ENCODE results near the gene AARS1. TPM values are rescaled to one million over a fixed set of nuclear protein-coding genes. Genes with fewer than 3 reads are reported as not detected.

The AARS1 gene
- total RNA-seq, 4 donors from 2014 or later = 84.8 to 268 (median 192) TPM

DNA sequence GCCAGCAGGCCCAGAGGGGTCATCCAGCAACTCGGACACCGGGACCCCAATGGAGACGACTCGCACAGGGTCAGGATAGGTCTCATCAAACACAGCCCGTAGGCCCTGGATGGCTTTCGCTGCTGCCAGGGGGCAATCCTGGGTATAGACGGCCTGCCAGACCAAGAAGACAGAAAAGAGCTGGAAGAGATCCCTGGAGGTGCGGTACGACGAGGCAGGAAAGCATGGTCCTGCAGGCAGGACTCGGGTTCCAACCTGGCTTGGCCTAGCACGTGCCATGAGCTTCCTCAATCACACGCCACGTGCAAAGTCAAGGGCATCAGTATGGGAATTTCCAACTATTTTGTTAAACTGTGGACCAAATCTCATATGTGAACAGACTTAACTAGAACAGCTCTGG, 31.2 kb downstream of the AARS1 start:
- peaks cover 93 to 98% of the 10 kb centered on the region in 2 donors for H3K36me3 ChIP-seq
- H3K4me3 ChIP-seq (replicated peaks in 1 of 3) = no peak overlapping the region
- H3K4me1 ChIP-seq = no peaks in the 10 kb centered on the region
- no peak for TF ChIP-seq POLR2A (IDR thresholded peaks at IDR 0.05)
- TF ChIP-seq, protein P1, sequence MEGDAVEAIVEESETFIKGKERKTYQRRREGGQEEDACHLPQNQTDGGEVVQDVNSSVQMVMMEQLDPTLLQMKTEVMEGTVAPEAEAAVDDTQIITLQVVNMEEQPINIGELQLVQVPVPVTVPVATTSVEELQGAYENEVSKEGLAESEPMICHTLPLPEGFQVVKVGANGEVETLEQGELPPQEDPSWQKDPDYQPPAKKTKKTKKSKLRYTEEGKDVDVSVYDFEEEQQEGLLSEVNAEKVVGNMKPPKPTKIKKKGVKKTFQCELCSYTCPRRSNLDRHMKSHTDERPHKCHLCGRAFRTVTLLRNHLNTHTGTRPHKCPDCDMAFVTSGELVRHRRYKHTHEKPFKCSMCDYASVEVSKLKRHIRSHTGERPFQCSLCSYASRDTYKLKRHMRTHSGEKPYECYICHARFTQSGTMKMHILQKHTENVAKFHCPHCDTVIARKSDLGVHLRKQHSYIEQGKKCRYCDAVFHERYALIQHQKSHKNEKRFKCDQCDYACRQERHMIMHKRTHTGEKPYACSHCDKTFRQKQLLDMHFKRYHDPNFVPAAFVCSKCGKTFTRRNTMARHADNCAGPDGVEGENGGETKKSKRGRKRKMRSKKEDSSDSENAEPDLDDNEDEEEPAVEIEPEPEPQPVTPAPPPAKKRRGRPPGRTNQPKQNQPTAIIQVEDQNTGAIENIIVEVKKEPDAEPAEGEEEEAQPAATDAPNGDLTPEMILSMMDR (IDR thresholded peaks at IDR 0.05) = no peak
- intact Hi-C loops (cut with DNase I) = no loop called here
- no peak for DNase-seq
- no peaks in the 10 kb centered on the region for H3K27me3 ChIP-seq
- WGBS, 2 donors = 95 to 97% methylated on average over 8 to 14 of the region's 14 CpGs
- no peak overlapping the region for H3K27ac ChIP-seq
- no peaks in the 10 kb centered on the region for H3K9me3 ChIP-seq

DNA sequence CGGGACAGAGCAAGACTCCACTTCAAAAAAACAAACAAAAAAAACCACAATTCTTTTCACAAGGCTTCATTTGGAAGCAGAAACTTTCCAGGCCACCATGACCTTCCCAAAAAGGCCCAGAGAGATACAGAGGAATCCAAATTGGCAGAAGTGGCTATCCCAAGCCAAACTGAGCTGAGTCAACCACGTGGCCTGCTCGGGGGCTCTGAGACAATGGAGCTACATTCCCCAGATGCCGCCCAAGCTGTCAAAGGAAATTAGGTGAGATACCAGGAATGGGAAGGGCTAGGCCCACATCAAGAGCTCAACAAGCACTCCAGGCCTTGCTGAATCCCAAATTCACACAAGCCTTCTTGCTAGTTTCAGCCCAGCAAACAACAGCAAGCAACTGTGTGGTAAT, 31.9 kb downstream of the AARS1 start:
- WGBS, 2 donors = 64 to 74% methylated on average over 3 to 4 of the region's 4 CpGs

DNA sequence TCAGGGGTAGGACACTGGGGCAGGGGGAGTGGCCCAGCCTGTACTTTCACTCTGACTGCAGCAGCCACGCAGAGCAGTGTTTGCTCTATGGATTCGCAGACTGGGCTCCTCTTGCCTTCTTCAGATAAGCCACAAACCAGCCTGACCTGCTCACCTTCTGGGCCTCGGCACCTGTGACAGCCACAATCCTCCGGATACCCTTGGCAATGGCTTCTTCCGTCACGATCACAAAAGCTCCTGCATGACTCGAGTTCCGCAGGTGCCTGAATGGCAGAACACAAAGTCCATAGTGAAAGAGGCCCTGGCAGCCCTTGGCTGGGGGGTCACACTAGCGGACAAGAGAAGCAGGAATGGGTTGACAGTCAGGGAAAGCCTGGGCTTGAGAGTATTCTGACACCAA, 33.7 kb downstream of the AARS1 start:
- DNase-seq = no peak
- Histone ChIP-seq H3K27me3 (no peaks in the 10 kb centered on the region), H3K9me3 (no peaks in the 10 kb centered on the region), H3K27ac (no peak overlapping the region), H3K4me3 (replicated peaks in 1 of 3) (no peak overlapping the region), H3K36me3 (peaks cover 77 to 82% of the 10 kb centered on the region in 2 donors), H3K4me1 (peaks cover 4 to 5% of the 10 kb centered on the region in 2 donors)
- intact Hi-C loops (cut with DNase I) = no loop called here
- WGBS, 2 donors = 92 to 94% methylated on average over 8 to 9 of the region's 9 CpGs
- TF ChIP-seq, protein P1 (IDR thresholded peaks at IDR 0.05) = no peak
- no peak for TF ChIP-seq POLR2A (IDR thresholded peaks at IDR 0.05)

More for the DNA sequence above, 31.9 kb downstream of the AARS1 start:
- H3K27ac ChIP-seq = no peak overlapping the region
- no peaks in the 10 kb centered on the region for H3K27me3 ChIP-seq
- TF ChIP-seq, protein P1 (IDR thresholded peaks at IDR 0.05) = no peak
- no peak for TF ChIP-seq POLR2A (IDR thresholded peaks at IDR 0.05)
- H3K9me3 ChIP-seq = no peaks in the 10 kb centered on the region
- peaks cover 92 to 96% of the 10 kb centered on the region in 2 donors for H3K36me3 ChIP-seq
- intact Hi-C loops (cut with DNase I) = no loop called here
- H3K4me3 ChIP-seq (replicated peaks in 1 of 3) = no peak overlapping the region
- no peaks in the 10 kb centered on the region for H3K4me1 ChIP-seq
- no peak for DNase-seq

DNA sequence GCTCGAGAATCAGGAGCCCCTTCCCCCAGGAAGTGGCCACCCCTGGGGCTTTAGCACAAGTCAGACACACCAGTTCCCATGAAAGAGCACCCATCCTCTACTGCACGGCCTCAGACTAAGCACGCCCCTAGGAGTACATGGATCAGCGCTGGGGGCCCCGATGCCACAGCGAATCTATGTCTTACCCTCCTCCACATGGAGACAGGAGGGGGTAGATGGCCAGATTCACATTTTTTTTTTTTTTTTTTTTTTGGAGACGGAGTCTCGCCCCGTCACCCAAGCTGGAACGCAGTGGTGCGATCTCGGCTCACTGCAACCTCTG, 34.4 kb downstream of the AARS1 start:
- intact Hi-C loops (cut with DNase I) = no loop called here
- Histone ChIP-seq H3K36me3 (peaks cover 70 to 76% of the 10 kb centered on the region in 2 donors), H3K27ac (no peak overlapping the region), H3K27me3 (no peaks in the 10 kb centered on the region), H3K4me1 (peaks cover 5 to 10% of the 10 kb centered on the region in 2 donors), H3K4me3 (replicated peaks in 1 of 3) (no peak overlapping the region), H3K9me3 (no peaks in the 10 kb centered on the region)
- no peak for DNase-seq
- TF ChIP-seq, protein P1 (IDR thresholded peaks at IDR 0.05) = no peak
- 97 to 98% methylated on average over 11 to 12 of the region's 12 CpGs for WGBS, 2 donors

DNA sequence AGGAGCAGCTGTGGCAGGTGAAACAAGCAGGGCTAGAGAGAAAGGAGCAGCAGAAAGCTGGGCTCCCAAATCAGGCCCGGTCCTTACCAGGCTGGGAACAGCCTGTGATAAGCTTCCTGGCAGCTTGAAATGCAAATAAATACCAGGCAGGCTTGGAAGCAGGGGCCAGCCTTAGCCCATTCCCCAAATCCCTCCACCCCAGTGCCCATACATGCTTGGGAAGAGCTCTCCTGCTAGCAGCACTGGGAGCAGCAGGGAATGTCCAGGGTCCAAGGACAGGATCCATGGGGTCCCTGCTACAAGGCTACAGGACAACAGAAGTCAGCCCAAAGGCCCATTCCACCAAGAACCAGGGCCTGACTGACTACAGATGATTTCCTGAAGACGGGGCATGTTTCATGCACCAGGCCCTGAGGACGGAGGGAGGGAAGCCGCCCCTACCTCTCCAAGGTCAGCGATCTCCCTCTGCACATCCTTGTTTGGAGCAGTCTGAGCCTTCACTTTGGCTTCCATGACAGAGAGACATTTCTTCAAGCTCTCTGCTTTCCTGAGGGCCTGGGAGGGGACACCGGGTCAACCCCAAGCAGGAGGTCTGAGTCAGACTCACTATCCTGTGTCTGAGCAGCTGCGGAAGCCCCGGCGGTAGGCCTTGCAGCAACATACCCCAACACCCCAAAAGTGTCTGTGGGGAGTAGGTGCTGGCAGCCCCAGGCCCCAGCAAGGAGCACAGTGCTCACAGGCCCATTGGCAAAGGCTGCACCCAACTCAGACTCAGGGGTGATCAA, 34.9 kb downstream of the AARS1 start:
- WGBS, 2 donors = 93 to 100% methylated on average over 5 to 9 of the region's 9 CpGs
- Histone ChIP-seq H3K27ac (no peak overlapping the region), H3K36me3 (peaks cover 66 to 72% of the 10 kb centered on the region in 2 donors), H3K4me3 (replicated peaks in 1 of 3) (no peak overlapping the region), H3K27me3 (no peaks in the 10 kb centered on the region), H3K4me1 (peaks cover 5 to 16% of the 10 kb centered on the region in 2 donors), H3K9me3 (no peaks in the 10 kb centered on the region)
- TF ChIP-seq POLR2A (IDR thresholded peaks at IDR 0.05) = no peak
- TF ChIP-seq, protein P1 (IDR thresholded peaks at IDR 0.05) = no peak
- DNase-seq = no peak
- intact Hi-C loops (cut with DNase I) = no loop called here

All from thyroid gland (tissue), 4 donors.